Caco-2 (cell line): ENCODE results near the gene PARD3B. TPM values are rescaled to one million over a fixed set of nuclear protein-coding genes. Genes with fewer than 3 reads are reported as not detected.

Experiments used
- BruUV-seq: library from RNA; stranded (reverse); fragments of 400-500 nt; replicated peaks from 2 replicates; lab custom pipeline; 2021; lab: Mats Ljungman, UMichigan
- CTCF ChIA-PET: fragments of 300-600 bp; sonication (Branson Sonifier 250); formaldehyde crosslinking; loops from one replicate; lab custom pipeline; 2022; ENCODE audit warnings: antibody characterized with exemption; lab: Charles Lee
- POLR2A ChIA-PET: fragments of 300-600 bp; sonication (Branson Sonifier 250); formaldehyde crosslinking; loops from one replicate; lab custom pipeline; 2022; ENCODE audit warnings: antibody characterized with exemption; lab: Charles Lee
- DNase-seq, 2 experiments: peaks; one replicate each; pipeline versions ENCODE4 v3.0.0 to v3.0.0-alpha.2; 2020 to 2022
- H3K27me3 ChIP-seq: replicated peaks from 2 replicates; pipeline ENCODE4 v1.6.0; 2011; ENCODE audit warnings: low read length; ENCODE audit not compliant: control insufficient read depth, insufficient read depth
- H3K36me3 ChIP-seq: 2 replicates; pipeline ENCODE4 v1.5.1; 2011; ENCODE audit warnings: low read length; ENCODE audit not compliant: control insufficient read depth, insufficient read depth
- H3K4me1 ChIP-seq: fragments of 250-450 bp; sonication (Bioruptor Pico); 2 replicates; pipeline ENCODE4 v1.5.1; 2020; ENCODE audit warnings: mild to moderate bottlenecking
- H3K4me3 ChIP-seq: 2 replicates; pipeline ENCODE4 v1.5.1; 2011; ENCODE audit warnings: low read depth, mild to moderate bottlenecking, control low read depth, low read length
- H3K9me3 ChIP-seq: fragments of 250-450 bp; sonication (Bioruptor Pico); 2 replicates; pipeline ENCODE4 v1.5.1; 2020; ENCODE audit warnings: mild to moderate bottlenecking, moderate library complexity
- H3K27ac Mint-ChIP-seq: one replicate; pipeline ENCODE4 v1.8.0; 2022; ENCODE audit warnings: mixed read lengths; ENCODE audit not compliant: unreplicated experiment
- H3K27me3 Mint-ChIP-seq: one replicate; pipeline ENCODE4 v1.8.0; 2022; ENCODE audit warnings: mixed read lengths; ENCODE audit not compliant: insufficient read depth, unreplicated experiment
- H3K36me3 Mint-ChIP-seq: one replicate; pipeline ENCODE4 v1.8.0; 2022; ENCODE audit warnings: mild to moderate bottlenecking, mixed read lengths; ENCODE audit not compliant: insufficient read depth, unreplicated experiment
- H3K4me1 Mint-ChIP-seq: one replicate; pipeline ENCODE4 v1.8.0; 2022; ENCODE audit warnings: low read depth, mixed read lengths; ENCODE audit not compliant: unreplicated experiment
- H3K4me3 Mint-ChIP-seq: one replicate; pipeline ENCODE4 v1.8.0; 2022; ENCODE audit warnings: mild to moderate bottlenecking, moderate library complexity, mixed read lengths; ENCODE audit not compliant: unreplicated experiment
- H3K9me3 Mint-ChIP-seq: one replicate; pipeline ENCODE4 v1.8.0; 2022; ENCODE audit warnings: mixed read lengths; ENCODE audit not compliant: unreplicated experiment
- CTCF ChIP-seq, 2 experiments: fragments of 200-600 bp in 1 of 2; IDR thresholded peaks; 1 replicate in 1 of 2; 2 replicates in 1 of 2; pipeline versions ENCODE4 v1.5.1 to v1.8.0; 2011 to 2022; ENCODE audit warnings: antibody characterized with exemption in 1 of 2, control low read depth in 1 of 2, inconsistent platforms in 1 of 2, low read depth in 1 of 2, low read length in 1 of 2, mild to moderate bottlenecking in 1 of 2, moderate library complexity in 1 of 2; ENCODE audit not compliant: insufficient read depth in 1 of 2, severe bottlenecking in 1 of 2, unreplicated experiment in 1 of 2
- intact Hi-C: fragments of 100-400 bp; cut with micrococcal nuclease; formaldehyde crosslinking; loops from one replicate; pipeline ENCODE4 v1.10.0; 2022; ENCODE audit not compliant: unreplicated experiment
- total RNA-seq: library from RNA; stranded (reverse); gene quantifications from 2 replicates; pipeline ENCODE4 v1.2.3, GENCODE V29; 2022

The PARD3B gene
- total RNA-seq, 1 experiment from 2014 or later, result 68.9 TPM

DNA sequence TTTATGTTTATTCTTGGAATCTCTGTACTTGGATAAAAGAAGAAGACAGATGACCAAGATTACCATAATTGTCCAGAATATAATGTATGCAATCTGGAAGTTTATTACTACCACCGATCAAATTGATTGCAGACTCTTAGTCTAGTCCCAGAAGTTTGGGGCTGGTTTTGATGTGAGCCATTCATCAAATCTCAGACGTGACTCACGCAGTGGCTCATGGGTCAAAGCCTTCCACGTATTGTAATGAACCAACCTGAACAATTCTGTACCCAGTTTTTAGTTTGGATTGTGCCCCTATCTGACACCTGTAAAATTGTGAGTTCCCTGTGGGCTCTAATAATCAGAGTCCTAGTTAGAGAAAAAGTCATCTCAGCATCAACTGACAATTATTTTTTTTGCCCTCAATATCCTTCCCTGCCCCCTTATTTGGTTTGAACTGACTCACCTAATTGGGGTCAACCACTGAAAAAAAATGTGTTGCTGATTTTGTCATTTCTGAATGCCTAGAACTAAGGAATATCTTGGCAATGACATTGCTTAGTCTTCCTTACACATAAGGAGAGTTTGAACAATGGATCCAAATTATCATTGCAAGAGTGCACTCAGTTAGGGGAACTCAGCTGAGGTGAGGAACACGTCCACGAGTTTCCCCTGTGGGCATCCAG, 917.5 kb downstream of the PARD3B start:
- no TSS peak for BruUV-seq
- POLR2A ChIA-PET, result no interaction called here
- CTCF ChIA-PET, result no interaction called here

DNA sequence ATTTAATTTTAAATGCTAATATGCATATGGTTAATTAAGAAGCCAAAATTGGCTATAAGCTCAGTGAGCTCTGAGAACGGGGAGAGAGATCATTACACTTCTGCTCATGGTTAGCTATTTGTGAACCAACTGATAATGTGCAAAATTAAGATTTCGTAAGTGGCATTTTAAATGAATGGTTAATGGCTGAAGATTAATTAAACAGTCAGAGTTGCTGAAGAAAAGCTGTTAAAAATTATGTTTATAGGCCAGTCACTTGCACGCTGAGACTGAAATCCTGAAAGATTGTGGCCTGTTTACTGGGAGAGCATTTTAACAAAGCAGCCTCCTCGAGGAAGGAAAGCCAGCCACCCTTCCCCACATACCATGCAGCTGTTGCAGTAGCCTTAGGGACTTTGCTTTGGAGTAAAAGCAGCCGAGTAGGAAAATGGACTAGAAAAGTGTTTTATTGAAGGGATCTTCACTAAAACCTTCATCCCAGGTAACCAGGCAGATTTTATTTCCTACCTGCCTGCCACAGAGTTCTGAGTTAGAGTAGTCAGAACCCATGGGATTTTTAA, 918.3 kb downstream of the PARD3B start:
- ChIA-PET CTCF (no interaction called here), POLR2A (no interaction called here)
- no peaks in the 10 kb centered on the region for H3K9me3 Mint-ChIP-seq
- no peak for DNase-seq
- Histone ChIP-seq H3K4me1 (no peaks in the 10 kb centered on the region), H3K9me3 (no peaks in the 10 kb centered on the region), H3K27me3 (no peaks in the 10 kb centered on the region), H3K4me3 (no peak overlapping the region), H3K36me3 (no peaks in the 10 kb centered on the region)
- no TSS peak for BruUV-seq
- H3K27me3 Mint-ChIP-seq, result no peaks in the 10 kb centered on the region
- intact Hi-C loops, result no loop called here
- no peak overlapping the region for H3K4me3 Mint-ChIP-seq
- TF ChIP-seq CTCF (IDR thresholded peaks at IDR 0.05; ENCODE audit: insufficient read depth in 1 of 2, low read depth in 1 of 2, low read length in 1 of 2, severe bottlenecking in 1 of 2, unreplicated experiment in 1 of 2), result no peak
- no peaks in the 10 kb centered on the region for H3K4me1 Mint-ChIP-seq
- no peak overlapping the region for H3K27ac Mint-ChIP-seq
- peaks cover 5% of the 10 kb centered on the region for H3K36me3 Mint-ChIP-seq

More for the DNA sequence above, 917.5 kb downstream of the PARD3B start:
- DNase-seq, result no peak
- Mint-ChIP-seq H3K27ac (no peak overlapping the region), H3K4me3 (no peak overlapping the region), H3K27me3 (no peaks in the 10 kb centered on the region), H3K36me3 (peaks cover 5% of the 10 kb centered on the region), H3K4me1 (peaks cover 6% of the 10 kb centered on the region), H3K9me3 (no peaks in the 10 kb centered on the region)
- Histone ChIP-seq H3K4me3 (no peak overlapping the region), H3K4me1 (no peaks in the 10 kb centered on the region), H3K36me3 (no peaks in the 10 kb centered on the region), H3K9me3 (no peaks in the 10 kb centered on the region), H3K27me3 (no peaks in the 10 kb centered on the region)
- TF ChIP-seq CTCF (IDR thresholded peaks at IDR 0.05; ENCODE audit: insufficient read depth in 1 of 2, low read depth in 1 of 2, low read length in 1 of 2, severe bottlenecking in 1 of 2, unreplicated experiment in 1 of 2), result no peak
- intact Hi-C loops, result no loop called here

- Histone ChIP-seq H3K9me3 (no peaks in the 10 kb centered on the region), H3K27me3 (no peaks in the 10 kb centered on the region), H3K36me3 (no peaks in the 10 kb centered on the region), H3K4me3 (no peak overlapping the region), H3K4me1 (no peaks in the 10 kb centered on the region)
- no peak for DNase-seq
- Mint-ChIP-seq H3K4me1 (no peaks in the 10 kb centered on the region), H3K9me3 (no peaks in the 10 kb centered on the region), H3K4me3 (no peak overlapping the region), H3K27ac (no peak overlapping the region), H3K27me3 (no peaks in the 10 kb centered on the region), H3K36me3 (peaks cover 5% of the 10 kb centered on the region)
- intact Hi-C loops, result no loop called here
- TF ChIP-seq CTCF (IDR thresholded peaks at IDR 0.05; ENCODE audit: insufficient read depth in 1 of 2, low read depth in 1 of 2, low read length in 1 of 2, severe bottlenecking in 1 of 2, unreplicated experiment in 1 of 2), result no peak
- no TSS peak for BruUV-seq
- POLR2A ChIA-PET, result no interaction called here
- CTCF ChIA-PET, result no interaction called here
These were observed 919.4 kb downstream of the PARD3B start for GRCh38 chr2:205464681-205465080.
